ENCODE data around the gene IHH.

DNA sequence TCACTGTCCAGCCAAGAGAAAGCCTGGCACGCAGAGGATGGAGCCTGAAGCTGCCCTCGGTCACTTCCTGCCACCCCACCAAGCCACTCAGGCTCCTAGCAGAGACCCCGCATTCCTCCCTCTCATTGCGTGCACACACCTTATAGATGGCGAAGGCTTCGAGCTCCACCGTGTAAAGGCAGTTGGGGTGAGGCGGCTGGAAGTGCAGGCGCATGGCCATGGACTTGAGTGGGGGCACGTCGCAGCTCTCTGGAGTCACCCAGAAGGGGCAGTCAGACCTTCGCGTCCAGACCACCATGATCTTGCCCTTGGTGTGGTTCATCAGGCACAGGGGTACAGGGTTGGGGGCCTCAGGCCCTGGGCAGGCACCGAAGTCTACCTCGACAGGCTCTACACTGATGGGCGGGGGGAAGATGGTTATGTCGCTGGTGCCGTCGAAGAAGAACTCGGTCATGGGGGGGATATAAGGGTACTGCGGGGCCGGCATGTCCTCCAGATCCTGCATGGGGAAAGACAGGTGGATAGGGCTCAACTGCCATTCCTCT lies 33.1 kb downstream of the IHH start:
- TF ChIP-seq CTCF (IDR thresholded peaks at IDR 0.05) (no peak), POLR2A (IDR thresholded peaks at IDR 0.05) (no peak)

Data from esophagus squamous epithelium (tissue), 4 donors.